A673 (cell line): ENCODE measurements around the gene ADAMTS13. TPM values are rescaled to one million over a fixed set of nuclear protein-coding genes. Genes with fewer than 3 reads are reported as not detected.

Experiments
- BruUV-seq: library from RNA; stranded (reverse); fragments of 400-500 nt; replicated peaks from 2 replicates; lab custom pipeline; 2021; lab: Mats Ljungman, UMichigan
- CTCF ChIA-PET: fragments of 300-600 bp; sonication (Branson Sonifier 250); formaldehyde crosslinking; loops from one replicate; lab custom pipeline; 2022; ENCODE audit warnings: antibody characterized with exemption; lab: Charles Lee
- POLR2A ChIA-PET: fragments of 300-600 bp; sonication (Branson Sonifier 250); formaldehyde crosslinking; loops from one replicate; lab custom pipeline; 2022; ENCODE audit warnings: antibody characterized with exemption; ENCODE audit not compliant: low non-redundant PET; lab: Charles Lee
- DNase-seq: peaks from one replicate; pipeline ENCODE4 v3.0.0-alpha.2; 2015; ENCODE audit warnings: low spot score
- H3K27ac ChIP-seq: fragments of 200-600 bp; sonication (generic); 2 replicates; pipeline ENCODE4 v1.5.1; 2016; ENCODE audit warnings: mixed run types, low read depth, mild to moderate bottlenecking, mixed read lengths, antibody characterized with exemption, low read length; ENCODE audit not compliant: poor library complexity, severe bottlenecking
- H3K27me3 ChIP-seq: fragments of 200-600 bp; sonication (generic); replicated peaks from 2 replicates; pipeline ENCODE4 v1.6.1; 2017; ENCODE audit warnings: mixed run types, low read depth, mild to moderate bottlenecking, mixed read lengths, antibody characterized with exemption, low read length; ENCODE audit not compliant: insufficient read depth, poor library complexity
- H3K36me3 ChIP-seq: fragments of 200-600 bp; sonication (generic); 2 replicates; pipeline ENCODE4 v1.6.1; 2016; ENCODE audit warnings: mixed run types, mild to moderate bottlenecking, mixed read lengths, antibody characterized with exemption, low read length; ENCODE audit not compliant: insufficient read depth, poor library complexity, severe bottlenecking
- H3K4me1 ChIP-seq: fragments of 200-600 bp; sonication (generic); 2 replicates; pipeline ENCODE4 v1.6.1; 2017; ENCODE audit warnings: mixed run types, mild to moderate bottlenecking, mixed read lengths, antibody characterized with exemption, low read length; ENCODE audit not compliant: insufficient read depth, poor library complexity, severe bottlenecking
- H3K4me3 ChIP-seq: fragments of 200-600 bp; sonication (generic); 2 replicates; pipeline ENCODE4 v1.5.1; 2016; ENCODE audit warnings: low read depth, mixed run types, mild to moderate bottlenecking, mixed read lengths, low read length; ENCODE audit not compliant: poor library complexity, severe bottlenecking
- H3K9me3 ChIP-seq: fragments of 200-600 bp; sonication (generic); 2 replicates; pipeline ENCODE4 v1.6.1; 2016; ENCODE audit warnings: mixed run types, low read depth, mild to moderate bottlenecking, mixed read lengths, antibody characterized with exemption, low read length; ENCODE audit not compliant: poor library complexity, severe bottlenecking
- CTCF ChIP-seq: fragments of 300-800, 200-600 bp; sonication (generic); conservative IDR thresholded peaks from 2 replicates; pipeline ENCODE4 v1.5.1; 2017; ENCODE audit warnings: low read depth, mild to moderate bottlenecking, antibody characterized with exemption, low read length, moderate library complexity, mixed read lengths
- EZH2 ChIP-seq: fragments of 200-600 bp; sonication (generic); IDR thresholded peaks from 2 replicates; pipeline ENCODE4 v1.6.1; 2017; ENCODE audit warnings: borderline replicate concordance, low read depth, mild to moderate bottlenecking, mixed read lengths, antibody characterized with exemption, low read length; ENCODE audit not compliant: poor library complexity, severe bottlenecking
- intact Hi-C: fragments of 100-400 bp; cut with micrococcal nuclease; formaldehyde crosslinking; loops from one replicate; pipeline ENCODE4 v1.10.0; 2022; ENCODE audit not compliant: unreplicated experiment
- total RNA-seq: library from RNA; stranded (reverse); gene quantifications from 2 replicates; pipeline ENCODE4 v1.2.3, GENCODE V29; 2021

The ADAMTS13 gene
- total RNA-seq, 1 experiment from 2014 or later: 1.3 TPM

GRCh38 chr9:133478851-133479711, 56.9 kb downstream of the ADAMTS13 start, which contains the start of gene SLC2A6:
TSS of gene SLC2A6 (minus strand) at chr9:133479099. CDS start at chr9:133479059, 40 bp downstream.
- peaks cover 11% of the 10 kb centered on the region for H3K4me1 ChIP-seq
- H3K9me3 ChIP-seq: no peaks in the 10 kb centered on the region
- DNase-seq: peak; percentile 83
- H3K4me3 ChIP-seq: peak within 1 kb of the TSS; percentile 46
- ChIA-PET CTCF (no interaction called here), POLR2A (no interaction called here)
- no peaks in the 10 kb centered on the region for H3K36me3 ChIP-seq
- intact Hi-C loops: no loop called here
- H3K27ac ChIP-seq: no peak within 1 kb of the TSS
- H3K27me3 ChIP-seq: no peaks in the 10 kb centered on the region
- BruUV-seq: no TSS peak
- no peak for TF ChIP-seq CTCF
- TF ChIP-seq EZH2: no peak

- Histone ChIP-seq H3K4me1 (peaks cover 11% of the 10 kb centered on the region), H3K9me3 (no peaks in the 10 kb centered on the region), H3K27me3 (no peaks in the 10 kb centered on the region), H3K4me3 (no peak overlapping the region), H3K36me3 (no peaks in the 10 kb centered on the region), H3K27ac (no peak overlapping the region)
- no TSS peak for BruUV-seq
- TF ChIP-seq EZH2 (no peak), CTCF (no peak)
- intact Hi-C loops: no loop called here
- DNase-seq: no peak
- CTCF ChIA-PET: no interaction called here
- POLR2A ChIA-PET: no interaction called here
Observed at GRCh38 chr9:133483611-133484010, 61.4 kb downstream of the ADAMTS13 start.

GRCh38 chr9:133484671-133485437, 62.7 kb downstream of the ADAMTS13 start:
- Histone ChIP-seq H3K4me3 (no peak overlapping the region), H3K9me3 (no peaks in the 10 kb centered on the region), H3K4me1 (peaks cover 4% of the 10 kb centered on the region), H3K27me3 (no peaks in the 10 kb centered on the region), H3K36me3 (no peaks in the 10 kb centered on the region), H3K27ac (no peak overlapping the region)
- intact Hi-C loops: no loop called here
- no TSS peak for BruUV-seq
- no peak for DNase-seq
- CTCF ChIA-PET: interaction anchor here (2.2 kb wide), 1 partner anchor 298 kb away, joined by 17 read pairs; no protein-coding TSS in a partner anchor
- TF ChIP-seq EZH2: no peak
- TF ChIP-seq CTCF: no peak
- POLR2A ChIA-PET: interaction anchor here (0.6 kb wide), 1 partner anchor 124 kb away, joined by 3 read pairs; no protein-coding TSS in a partner anchor
